ENCODE measurements around the gene GRIP1.

Gene GRIP1

GRCh38 chr12:66665435-66665985 is 13.4 kb downstream of the GRIP1 start:
- peaks cover 5% of the 10 kb centered on the region for H3K27me3 ChIP-seq (ENCODE audit: insufficient read depth, poor library complexity, severe bottlenecking)
- DNase-seq (ENCODE audit: low read depth in 1 of 2, low spot score in 1 of 2) = no peak
- no peak overlapping the region for H3K4me3 ChIP-seq (replicated peaks; ENCODE audit: insufficient read depth, low read length)
- H3K27ac ChIP-seq (replicated peaks) = no peak overlapping the region
- no peak for TF ChIP-seq REST (IDR thresholded peaks at IDR 0.05; ENCODE audit: insufficient replicate concordance, low read depth)
- TF ChIP-seq, protein P1, sequence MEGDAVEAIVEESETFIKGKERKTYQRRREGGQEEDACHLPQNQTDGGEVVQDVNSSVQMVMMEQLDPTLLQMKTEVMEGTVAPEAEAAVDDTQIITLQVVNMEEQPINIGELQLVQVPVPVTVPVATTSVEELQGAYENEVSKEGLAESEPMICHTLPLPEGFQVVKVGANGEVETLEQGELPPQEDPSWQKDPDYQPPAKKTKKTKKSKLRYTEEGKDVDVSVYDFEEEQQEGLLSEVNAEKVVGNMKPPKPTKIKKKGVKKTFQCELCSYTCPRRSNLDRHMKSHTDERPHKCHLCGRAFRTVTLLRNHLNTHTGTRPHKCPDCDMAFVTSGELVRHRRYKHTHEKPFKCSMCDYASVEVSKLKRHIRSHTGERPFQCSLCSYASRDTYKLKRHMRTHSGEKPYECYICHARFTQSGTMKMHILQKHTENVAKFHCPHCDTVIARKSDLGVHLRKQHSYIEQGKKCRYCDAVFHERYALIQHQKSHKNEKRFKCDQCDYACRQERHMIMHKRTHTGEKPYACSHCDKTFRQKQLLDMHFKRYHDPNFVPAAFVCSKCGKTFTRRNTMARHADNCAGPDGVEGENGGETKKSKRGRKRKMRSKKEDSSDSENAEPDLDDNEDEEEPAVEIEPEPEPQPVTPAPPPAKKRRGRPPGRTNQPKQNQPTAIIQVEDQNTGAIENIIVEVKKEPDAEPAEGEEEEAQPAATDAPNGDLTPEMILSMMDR (IDR thresholded peaks at IDR 0.05; ENCODE audit: insufficient read depth, low read length) = no peak
- no peak for TF ChIP-seq GABPA (IDR thresholded peaks at IDR 0.05; ENCODE audit: low read depth)
- no peak for TF ChIP-seq SPI1 (IDR thresholded peaks at IDR 0.05; ENCODE audit: borderline replicate concordance, low read depth)
- no peak for TF ChIP-seq POLR2AphosphoS5 (IDR thresholded peaks at IDR 0.05; ENCODE audit: low read depth)

DNA sequence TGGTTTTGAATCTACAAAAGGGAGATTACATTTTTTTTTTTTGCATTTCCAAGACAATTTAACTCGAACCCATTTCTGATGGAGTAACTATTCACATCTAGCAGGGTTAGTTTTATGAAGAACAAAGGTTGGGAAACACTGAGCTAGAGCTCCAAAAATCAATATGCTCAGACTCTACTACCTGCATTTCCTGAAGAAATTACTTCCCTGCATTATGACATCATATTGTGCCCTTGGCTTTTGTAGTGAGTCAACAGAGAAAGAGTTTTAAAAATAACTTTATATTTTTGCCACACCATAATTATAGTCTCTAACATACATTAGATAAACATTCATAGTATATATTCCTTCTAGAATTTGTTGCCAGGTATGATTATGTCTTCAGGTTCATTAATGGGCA is 14.8 kb downstream of the GRIP1 start:
- TF ChIP-seq, protein P1 (IDR thresholded peaks at IDR 0.05; ENCODE audit: insufficient read depth, low read length) = no peak
- TF ChIP-seq POLR2AphosphoS5 (IDR thresholded peaks at IDR 0.05; ENCODE audit: low read depth) (no peak), SPI1 (IDR thresholded peaks at IDR 0.05; ENCODE audit: borderline replicate concordance, low read depth) (no peak)
- H3K4me3 ChIP-seq (replicated peaks; ENCODE audit: insufficient read depth, low read length) = no peak overlapping the region
- no peak overlapping the region for H3K27ac ChIP-seq (replicated peaks)
- no peak for DNase-seq (ENCODE audit: low read depth in 1 of 2, low spot score in 1 of 2)
- H3K27me3 ChIP-seq (ENCODE audit: insufficient read depth, poor library complexity, severe bottlenecking) = peaks cover 3% of the 10 kb centered on the region

GRCh38 chr12:66663611-66664010 is 15.3 kb downstream of the GRIP1 start:
- no peak overlapping the region for H3K4me3 ChIP-seq (replicated peaks; ENCODE audit: insufficient read depth, low read length)
- peaks cover 3% of the 10 kb centered on the region for H3K27me3 ChIP-seq (ENCODE audit: insufficient read depth, poor library complexity, severe bottlenecking)
- TF ChIP-seq REST (IDR thresholded peaks at IDR 0.05; ENCODE audit: insufficient replicate concordance, low read depth) (no peak), POLR2AphosphoS5 (IDR thresholded peaks at IDR 0.05; ENCODE audit: low read depth) (no peak), SPI1 (IDR thresholded peaks at IDR 0.05; ENCODE audit: borderline replicate concordance, low read depth) (no peak), GABPA (IDR thresholded peaks at IDR 0.05; ENCODE audit: low read depth) (no peak)
- TF ChIP-seq, protein P1 (IDR thresholded peaks at IDR 0.05; ENCODE audit: insufficient read depth, low read length) = no peak
- no peak overlapping the region for H3K27ac ChIP-seq (replicated peaks)
- DNase-seq (ENCODE audit: low read depth in 1 of 2, low spot score in 1 of 2) = no peak

GRCh38 chr12:66662729-66663128 is 16.1 kb downstream of the GRIP1 start:
- no peak overlapping the region for H3K27ac ChIP-seq (replicated peaks)
- H3K27me3 ChIP-seq (ENCODE audit: insufficient read depth, poor library complexity, severe bottlenecking) = peaks cover 3% of the 10 kb centered on the region
- no peak for DNase-seq (ENCODE audit: low read depth in 1 of 2, low spot score in 1 of 2)
- no peak overlapping the region for H3K4me3 ChIP-seq (replicated peaks; ENCODE audit: insufficient read depth, low read length)
- no peak for TF ChIP-seq SPI1 (IDR thresholded peaks at IDR 0.05; ENCODE audit: borderline replicate concordance, low read depth)
- TF ChIP-seq, protein P1 (IDR thresholded peaks at IDR 0.05; ENCODE audit: insufficient read depth, low read length) = no peak
- TF ChIP-seq POLR2AphosphoS5 (IDR thresholded peaks at IDR 0.05; ENCODE audit: low read depth) = no peak
- TF ChIP-seq REST (IDR thresholded peaks at IDR 0.05; ENCODE audit: insufficient replicate concordance, low read depth) = no peak
- TF ChIP-seq GABPA (IDR thresholded peaks at IDR 0.05; ENCODE audit: low read depth) = no peak
